Rectal smooth muscle tissue (tissue), 1 donor: ENCODE data around the gene TNRC6B.

Experiments
- H3K27ac ChIP-seq: one replicate; pipeline ENCODE4 v1.7.0; 2013; ENCODE audit warnings: low read depth, low read length, inconsistent platforms
- H3K27me3 ChIP-seq: one replicate; pipeline ENCODE4 v1.7.0; 2013; ENCODE audit warnings: low read length; ENCODE audit not compliant: control insufficient read depth, insufficient read depth
- H3K36me3 ChIP-seq: one replicate; pipeline ENCODE4 v1.7.0; 2013; ENCODE audit warnings: low read length; ENCODE audit not compliant: control insufficient read depth, insufficient read depth
- H3K4me1 ChIP-seq: one replicate; pipeline ENCODE4 v1.7.0; 2013; ENCODE audit warnings: low read length; ENCODE audit not compliant: control insufficient read depth, insufficient read depth
- H3K4me3 ChIP-seq: one replicate; pipeline ENCODE4 v1.7.0; 2013; ENCODE audit warnings: low read length
- H3K9ac ChIP-seq: one replicate; pipeline ENCODE4 v1.7.0; 2013; ENCODE audit warnings: low read length

TNRC6B gene

GRCh38 chr22:40239345-40239683 lies 61.6 kb downstream of the TNRC6B start:
- H3K27me3 ChIP-seq, result no peaks in the 10 kb centered on the region
- no peak overlapping the region for H3K9ac ChIP-seq
- H3K27ac ChIP-seq, result no peak overlapping the region
- H3K4me1 ChIP-seq, result no peaks in the 10 kb centered on the region
- no peak overlapping the region for H3K4me3 ChIP-seq
- H3K36me3 ChIP-seq, result peaks cover 2% of the 10 kb centered on the region

- no peak overlapping the region for H3K9ac ChIP-seq
- H3K36me3 ChIP-seq, result peaks cover 2% of the 10 kb centered on the region
- H3K27ac ChIP-seq, result no peak overlapping the region
- H3K4me1 ChIP-seq, result no peaks in the 10 kb centered on the region
- H3K4me3 ChIP-seq, result no peak overlapping the region
- H3K27me3 ChIP-seq, result no peaks in the 10 kb centered on the region
Observed at GRCh38 chr22:40240160-40240559, 62.4 kb downstream of the TNRC6B start.

- Histone ChIP-seq H3K36me3 (no peaks in the 10 kb centered on the region), H3K4me1 (no peaks in the 10 kb centered on the region), H3K4me3 (no peak overlapping the region), H3K27ac (no peak overlapping the region), H3K9ac (no peak overlapping the region), H3K27me3 (no peaks in the 10 kb centered on the region)
Observed at GRCh38 chr22:40240686-40241085, 63.0 kb downstream of the TNRC6B start.

- Histone ChIP-seq H3K36me3 (no peaks in the 10 kb centered on the region), H3K27ac (no peak overlapping the region), H3K27me3 (no peaks in the 10 kb centered on the region), H3K9ac (no peak overlapping the region), H3K4me1 (no peaks in the 10 kb centered on the region), H3K4me3 (no peak overlapping the region)
Observed at GRCh38 chr22:40241200-40241763, 63.6 kb downstream of the TNRC6B start.

- H3K4me3 ChIP-seq, result no peak overlapping the region
- H3K36me3 ChIP-seq, result peaks cover 4% of the 10 kb centered on the region
- H3K27me3 ChIP-seq, result no peaks in the 10 kb centered on the region
- H3K9ac ChIP-seq, result no peak overlapping the region
- H3K27ac ChIP-seq, result no peak overlapping the region
- H3K4me1 ChIP-seq, result no peaks in the 10 kb centered on the region
Observed at GRCh38 chr22:40243891-40244290, 66.2 kb downstream of the TNRC6B start.

GRCh38 chr22:40244586-40244985 lies 66.9 kb downstream of the TNRC6B start:
- Histone ChIP-seq H3K27me3 (no peaks in the 10 kb centered on the region), H3K9ac (no peak overlapping the region), H3K4me3 (no peak overlapping the region), H3K4me1 (no peaks in the 10 kb centered on the region), H3K27ac (no peak overlapping the region), H3K36me3 (peaks cover 4% of the 10 kb centered on the region)

- H3K27ac ChIP-seq, result no peak overlapping the region
- H3K36me3 ChIP-seq, result peaks cover 4% of the 10 kb centered on the region
- no peaks in the 10 kb centered on the region for H3K4me1 ChIP-seq
- no peaks in the 10 kb centered on the region for H3K27me3 ChIP-seq
- H3K9ac ChIP-seq, result no peak overlapping the region
- no peak overlapping the region for H3K4me3 ChIP-seq
Observed at GRCh38 chr22:40247976-40248375, 70.3 kb downstream of the TNRC6B start.

GRCh38 chr22:40249286-40249685 lies 71.6 kb downstream of the TNRC6B start:
- H3K4me1 ChIP-seq, result no peaks in the 10 kb centered on the region
- H3K27me3 ChIP-seq, result no peaks in the 10 kb centered on the region
- peaks cover 4% of the 10 kb centered on the region for H3K36me3 ChIP-seq
- no peak overlapping the region for H3K4me3 ChIP-seq
- H3K9ac ChIP-seq, result no peak overlapping the region
- H3K27ac ChIP-seq, result no peak overlapping the region

GRCh38 chr22:40250608-40251007 lies 72.9 kb downstream of the TNRC6B start:
- Histone ChIP-seq H3K9ac (no peak overlapping the region), H3K4me3 (no peak overlapping the region), H3K36me3 (peaks cover 4% of the 10 kb centered on the region), H3K27me3 (no peaks in the 10 kb centered on the region), H3K27ac (no peak overlapping the region), H3K4me1 (no peaks in the 10 kb centered on the region)

GRCh38 chr22:40251106-40251505 lies 73.4 kb downstream of the TNRC6B start:
- peaks cover 4% of the 10 kb centered on the region for H3K36me3 ChIP-seq
- H3K27me3 ChIP-seq, result no peaks in the 10 kb centered on the region
- H3K4me1 ChIP-seq, result no peaks in the 10 kb centered on the region
- H3K27ac ChIP-seq, result no peak overlapping the region
- no peak overlapping the region for H3K4me3 ChIP-seq
- H3K9ac ChIP-seq, result no peak overlapping the region

GRCh38 chr22:40252146-40252545 lies 74.4 kb downstream of the TNRC6B start:
- Histone ChIP-seq H3K4me3 (no peak overlapping the region), H3K9ac (no peak overlapping the region), H3K27ac (no peak overlapping the region), H3K4me1 (peaks cover 3% of the 10 kb centered on the region), H3K27me3 (no peaks in the 10 kb centered on the region), H3K36me3 (no peaks in the 10 kb centered on the region)

GRCh38 chr22:40256516-40256915 lies 78.8 kb downstream of the TNRC6B start:
- no peak overlapping the region for H3K4me3 ChIP-seq
- H3K36me3 ChIP-seq, result peaks cover 4% of the 10 kb centered on the region
- H3K27ac ChIP-seq, result no peak overlapping the region
- H3K4me1 ChIP-seq, result peaks cover 3% of the 10 kb centered on the region
- H3K9ac ChIP-seq, result no peak overlapping the region
- no peaks in the 10 kb centered on the region for H3K27me3 ChIP-seq

GRCh38 chr22:40258017-40258416 lies 80.3 kb downstream of the TNRC6B start:
- peaks cover 3% of the 10 kb centered on the region for H3K4me1 ChIP-seq
- H3K36me3 ChIP-seq, result peaks cover 10% of the 10 kb centered on the region
- no peak overlapping the region for H3K4me3 ChIP-seq
- no peaks in the 10 kb centered on the region for H3K27me3 ChIP-seq
- no peak overlapping the region for H3K9ac ChIP-seq
- H3K27ac ChIP-seq, result no peak overlapping the region
